Measurements from ENCODE around the gene IFT25.

DNA sequence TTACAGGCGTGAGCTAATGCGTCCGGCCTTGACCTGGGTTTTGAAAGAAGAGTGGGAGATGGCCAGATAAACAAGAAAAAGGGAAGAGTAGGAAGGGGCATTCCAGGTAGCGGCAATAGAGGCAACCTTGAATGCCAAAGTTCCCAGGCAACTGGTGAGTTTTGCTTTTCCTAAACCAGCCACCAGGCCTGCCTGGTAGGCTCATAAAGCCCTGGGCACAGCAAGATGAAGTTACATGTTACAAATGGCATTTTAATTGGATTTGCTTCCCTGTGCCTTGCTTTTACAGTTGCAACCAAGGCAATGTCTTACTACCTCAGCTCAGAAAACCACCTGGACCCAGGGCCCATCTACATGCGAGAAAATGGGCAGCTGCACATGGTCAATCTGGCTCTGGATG, 6.2 kb upstream of the IFT25 start:
- no peak for TF ChIP-seq CTCF (IDR thresholded peaks at IDR 0.05)
- TF ChIP-seq POLR2A (IDR thresholded peaks at IDR 0.05), result no peak
